Transverse colon (tissue), 3 donors: ENCODE measurements around the gene METTL8.

ENCODE experiments used
- CTCF ChIP-seq, 5 experiments: fragments of 200-600 bp in 3 of 5; fragments of 450-650 bp in 2 of 5; sonication (generic) in 3 of 5; IDR thresholded peaks; 1 replicate in 2 of 5; 2 replicates in 3 of 5; pipeline ENCODE4 v1.5.1; 2016 to 2017; ENCODE audit warnings: antibody characterized with exemption in 5 of 5, inconsistent platforms in 3 of 5, mild to moderate bottlenecking in 2 of 5, moderate library complexity in 1 of 5
- EP300 ChIP-seq: sonication (generic); formaldehyde crosslinking; IDR thresholded peaks from one replicate; pipeline ENCODE4 v1.6.1; 2017; ENCODE audit warnings: antibody characterized with exemption, low read depth

- TF ChIP-seq CTCF (IDR thresholded peaks at IDR 0.05) = no peak
- TF ChIP-seq EP300 = no peak
Measured at GRCh38 chr2:171362396-171362795, 71.4 kb downstream of the METTL8 start.
